ENCODE results near the gene C1QB. TPM values are rescaled to one million over a fixed set of nuclear protein-coding genes. Genes with fewer than 3 reads are reported as not detected.

Gene C1QB
- 41.5 TPM for total RNA-seq

GRCh38 chr1:22652881-22653316, at the start of gene C1QB:
TSS of gene C1QB (plus strand) at chr1:22653236. CDS start at chr1:22659463, 6,227 bp downstream.

GRCh38 chr1:22636353-22636752, 16.7 kb upstream of the C1QB start, which contains the start of gene C1QA:
TSS of gene C1QA (plus strand) at chr1:22636628. CDS start at chr1:22637617, 989 bp downstream.

GRCh38 chr1:22643381-22643780, 9.7 kb upstream of the C1QB start, which contains the start of gene C1QC:
TSS of gene C1QC (plus strand) at chr1:22643633. CDS start at chr1:22644024, 391 bp downstream.

GRCh38 chr1:22710701-22711049, 57.6 kb downstream of the C1QB start, which contains the start of gene EPHB2:
TSS of gene EPHB2 (plus strand) at chr1:22710839. CDS start at chr1:22710983, 144 bp downstream.

Small RNA genes lying within 50 kb of the gene (small RNA-seq; reads per million reads assigned to genes)
- not detected for gene MIR6127 (ENCODE audit: low replicate concordance)

Other genes starting within 250 kb of the C1QB start
- gene ZBTB40, start 201.4 kb upstream of the C1QB start, total RNA-seq: 16.8 TPM
- gene EPHA8, start 89.7 kb upstream of the C1QB start, total RNA-seq: 1.1 TPM
- gene C1QA, start 16.6 kb upstream of the C1QB start, total RNA-seq: 51.6 TPM
- gene C1QC, start 9.6 kb upstream of the C1QB start, total RNA-seq: 40.5 TPM
- gene EPHB2, start 57.6 kb downstream of the C1QB start, total RNA-seq: 20.8 TPM